Measurements from ENCODE around the gene EIF2AK2.

Gene EIF2AK2

GRCh38 chr2:37146062-37146461, 10.7 kb downstream of the EIF2AK2 start:
- Mint-ChIP-seq H3K9me3 (no peaks in the 10 kb centered on the region), H3K27ac (no peak overlapping the region), H3K4me1 (peaks cover 13% of the 10 kb centered on the region), H3K27me3 (no peaks in the 10 kb centered on the region), H3K36me3 (peaks cover 45% of the 10 kb centered on the region), H3K4me3 (no peak overlapping the region)
- no peak for ATAC-seq

- Mint-ChIP-seq H3K36me3 (peaks cover 51% of the 10 kb centered on the region), H3K27me3 (no peaks in the 10 kb centered on the region), H3K27ac (no peak overlapping the region), H3K4me1 (peaks cover 7% of the 10 kb centered on the region), H3K9me3 (no peaks in the 10 kb centered on the region), H3K4me3 (no peak overlapping the region)
- no peak for ATAC-seq
Measured at GRCh38 chr2:37143974-37144373, 12.8 kb downstream of the EIF2AK2 start.

GRCh38 chr2:37142546-37142945, 14.2 kb downstream of the EIF2AK2 start:
- Mint-ChIP-seq H3K36me3 (peaks cover 37% of the 10 kb centered on the region), H3K27ac (no peak overlapping the region)

GRCh38 chr2:37132914-37133313, 23.9 kb downstream of the EIF2AK2 start:
- Mint-ChIP-seq H3K4me3 (no peak overlapping the region), H3K27me3 (no peaks in the 10 kb centered on the region), H3K27ac (no peak overlapping the region), H3K9me3 (peaks cover 2% of the 10 kb centered on the region), H3K4me1 (no peaks in the 10 kb centered on the region), H3K36me3 (no peaks in the 10 kb centered on the region)
- ATAC-seq, result no peak

More at GRCh38 chr2:37142546-37142945, 14.2 kb downstream of the EIF2AK2 start:
- no peaks in the 10 kb centered on the region for H3K27me3 Mint-ChIP-seq
- H3K4me3 Mint-ChIP-seq, result no peak overlapping the region
- no peaks in the 10 kb centered on the region for H3K9me3 Mint-ChIP-seq
- ATAC-seq, result no peak
- peaks cover 7% of the 10 kb centered on the region for H3K4me1 Mint-ChIP-seq

- Mint-ChIP-seq H3K4me1 (no peaks in the 10 kb centered on the region), H3K27me3 (no peaks in the 10 kb centered on the region), H3K27ac (no peak overlapping the region), H3K4me3 (no peak overlapping the region), H3K36me3 (peaks cover 48% of the 10 kb centered on the region), H3K9me3 (no peaks in the 10 kb centered on the region)
- no peak for ATAC-seq
Measured at GRCh38 chr2:37125416-37125815, 31.4 kb downstream of the EIF2AK2 start.

GRCh38 chr2:37119157-37119556, 37.6 kb downstream of the EIF2AK2 start:
- Mint-ChIP-seq H3K27ac (peak overlapping the region; percentile 36), H3K4me3 (no peak overlapping the region), H3K27me3 (no peaks in the 10 kb centered on the region), H3K36me3 (peaks cover 68% of the 10 kb centered on the region), H3K4me1 (no peaks in the 10 kb centered on the region), H3K9me3 (no peaks in the 10 kb centered on the region)
- no peak for ATAC-seq

- Mint-ChIP-seq H3K36me3 (peaks cover 68% of the 10 kb centered on the region), H3K27me3 (no peaks in the 10 kb centered on the region)
Measured at GRCh38 chr2:37117566-37117965, 39.2 kb downstream of the EIF2AK2 start.

GRCh38 chr2:37111958-37112357, 44.8 kb downstream of the EIF2AK2 start:
- Mint-ChIP-seq H3K4me3 (no peak overlapping the region), H3K27ac (no peak overlapping the region), H3K27me3 (no peaks in the 10 kb centered on the region), H3K9me3 (no peaks in the 10 kb centered on the region), H3K4me1 (no peaks in the 10 kb centered on the region), H3K36me3 (peaks cover 64% of the 10 kb centered on the region)
- no peak for ATAC-seq

More at GRCh38 chr2:37117566-37117965, 39.2 kb downstream of the EIF2AK2 start:
- H3K4me1 Mint-ChIP-seq, result no peaks in the 10 kb centered on the region
- no peaks in the 10 kb centered on the region for H3K9me3 Mint-ChIP-seq
- H3K27ac Mint-ChIP-seq, result no peak overlapping the region
- ATAC-seq, result no peak
- no peak overlapping the region for H3K4me3 Mint-ChIP-seq

GRCh38 chr2:37110306-37111212, 46.2 kb downstream of the EIF2AK2 start:
- no peaks in the 10 kb centered on the region for H3K27me3 Mint-ChIP-seq
- no peak overlapping the region for H3K27ac Mint-ChIP-seq
- H3K4me1 Mint-ChIP-seq, result no peaks in the 10 kb centered on the region
- no peak for ATAC-seq
- peaks cover 58% of the 10 kb centered on the region for H3K36me3 Mint-ChIP-seq
- no peak overlapping the region for H3K4me3 Mint-ChIP-seq
- no peaks in the 10 kb centered on the region for H3K9me3 Mint-ChIP-seq

GRCh38 chr2:37109523-37109922, 47.3 kb downstream of the EIF2AK2 start:
- Mint-ChIP-seq H3K27ac (no peak overlapping the region), H3K9me3 (no peaks in the 10 kb centered on the region), H3K36me3 (peaks cover 66% of the 10 kb centered on the region), H3K27me3 (no peaks in the 10 kb centered on the region), H3K4me3 (no peak overlapping the region), H3K4me1 (no peaks in the 10 kb centered on the region)
- ATAC-seq, result no peak

GRCh38 chr2:37105150-37105549, 51.6 kb downstream of the EIF2AK2 start:
- H3K36me3 Mint-ChIP-seq, result peaks cover 67% of the 10 kb centered on the region
- ATAC-seq, result no peak
- H3K27me3 Mint-ChIP-seq, result no peaks in the 10 kb centered on the region
- H3K9me3 Mint-ChIP-seq, result no peaks in the 10 kb centered on the region
- H3K4me3 Mint-ChIP-seq, result no peak overlapping the region
- peak overlapping the region; percentile 40 for H3K27ac Mint-ChIP-seq
- H3K4me1 Mint-ChIP-seq, result peaks cover 6% of the 10 kb centered on the region

GRCh38 chr2:37104178-37104577, 52.6 kb downstream of the EIF2AK2 start:
- H3K27ac Mint-ChIP-seq, result peak overlapping the region; percentile 40
- H3K9me3 Mint-ChIP-seq, result no peaks in the 10 kb centered on the region
- no peak overlapping the region for H3K4me3 Mint-ChIP-seq
- no peaks in the 10 kb centered on the region for H3K27me3 Mint-ChIP-seq
- no peak for ATAC-seq
- H3K4me1 Mint-ChIP-seq, result peaks cover 6% of the 10 kb centered on the region
- peaks cover 71% of the 10 kb centered on the region for H3K36me3 Mint-ChIP-seq

GRCh38 chr2:37102588-37102987, 54.2 kb downstream of the EIF2AK2 start:
- ATAC-seq, result no peak
- H3K4me1 Mint-ChIP-seq, result peaks cover 6% of the 10 kb centered on the region
- H3K9me3 Mint-ChIP-seq, result no peaks in the 10 kb centered on the region
- peaks cover 57% of the 10 kb centered on the region for H3K36me3 Mint-ChIP-seq
- no peak overlapping the region for H3K4me3 Mint-ChIP-seq
- no peaks in the 10 kb centered on the region for H3K27me3 Mint-ChIP-seq
- H3K27ac Mint-ChIP-seq, result no peak overlapping the region

GRCh38 chr2:37100054-37100453, 56.7 kb downstream of the EIF2AK2 start:
- H3K4me3 Mint-ChIP-seq, result no peak overlapping the region
- no peak overlapping the region for H3K27ac Mint-ChIP-seq
- no peaks in the 10 kb centered on the region for H3K9me3 Mint-ChIP-seq
- H3K36me3 Mint-ChIP-seq, result peaks cover 53% of the 10 kb centered on the region
- no peaks in the 10 kb centered on the region for H3K27me3 Mint-ChIP-seq
- peaks cover 13% of the 10 kb centered on the region for H3K4me1 Mint-ChIP-seq
- ATAC-seq, result no peak

- no peak overlapping the region for H3K27ac Mint-ChIP-seq
- no peaks in the 10 kb centered on the region for H3K9me3 Mint-ChIP-seq
- no peak overlapping the region for H3K4me3 Mint-ChIP-seq
- peaks cover 57% of the 10 kb centered on the region for H3K36me3 Mint-ChIP-seq
- no peak for ATAC-seq
- no peaks in the 10 kb centered on the region for H3K27me3 Mint-ChIP-seq
- peaks cover 17% of the 10 kb centered on the region for H3K4me1 Mint-ChIP-seq
Measured at GRCh38 chr2:37098416-37099118, 58.2 kb downstream of the EIF2AK2 start.

- Mint-ChIP-seq H3K27ac (peak overlapping the region; percentile 40), H3K36me3 (peaks cover 55% of the 10 kb centered on the region), H3K9me3 (no peaks in the 10 kb centered on the region), H3K4me1 (peaks cover 31% of the 10 kb centered on the region), H3K4me3 (no peak overlapping the region), H3K27me3 (no peaks in the 10 kb centered on the region)
- no peak for ATAC-seq
Measured at GRCh38 chr2:37096568-37096967, 60.2 kb downstream of the EIF2AK2 start.

Measured in stimulated activated memory B cell treated with anti-CD40 and anti-IgM and Interleukin-4, amounts not matched to agents 10 μg/mL and 1 μg/mL and 100 μg/mL, for 72 hours (primary cell).